ENCODE data around the gene FCGBP.
A peak's percentile ranks its signal among the peaks of the same experiment; 100 is the strongest.
"Not testable (repeated sequence)": the region's sequence is repeated elsewhere in the genome, so short reads cannot be mapped to it uniquely, and the experiment has no call there.

Gene FCGBP

DNA sequence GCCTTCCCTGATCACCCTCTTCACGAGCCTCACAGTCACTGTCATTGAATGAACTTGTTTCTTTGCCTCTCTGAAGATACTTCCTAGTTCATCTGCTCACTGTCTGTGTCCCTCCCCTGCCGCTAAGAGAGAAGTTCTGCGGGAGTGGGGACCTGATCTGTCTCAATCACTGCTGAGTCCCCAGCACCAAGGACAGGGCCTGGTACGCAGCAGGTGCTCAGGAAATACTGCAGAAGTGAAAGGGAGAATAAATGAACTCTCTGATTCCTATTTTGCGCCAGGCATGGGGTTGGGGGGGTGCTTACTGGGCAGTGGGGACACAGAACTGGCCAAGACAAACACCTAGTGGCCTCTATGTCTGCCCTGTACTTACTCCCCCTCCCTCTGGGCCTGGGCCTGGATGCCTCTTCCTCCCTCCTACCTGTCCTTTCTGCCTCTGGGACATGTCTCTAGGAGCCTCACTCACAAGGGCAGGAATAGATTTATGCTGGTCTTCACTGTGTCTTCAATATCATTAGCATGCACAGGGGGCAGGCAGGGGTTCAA is 17.5 kb downstream of the FCGBP start:
- no peak for DNase-seq

DNA sequence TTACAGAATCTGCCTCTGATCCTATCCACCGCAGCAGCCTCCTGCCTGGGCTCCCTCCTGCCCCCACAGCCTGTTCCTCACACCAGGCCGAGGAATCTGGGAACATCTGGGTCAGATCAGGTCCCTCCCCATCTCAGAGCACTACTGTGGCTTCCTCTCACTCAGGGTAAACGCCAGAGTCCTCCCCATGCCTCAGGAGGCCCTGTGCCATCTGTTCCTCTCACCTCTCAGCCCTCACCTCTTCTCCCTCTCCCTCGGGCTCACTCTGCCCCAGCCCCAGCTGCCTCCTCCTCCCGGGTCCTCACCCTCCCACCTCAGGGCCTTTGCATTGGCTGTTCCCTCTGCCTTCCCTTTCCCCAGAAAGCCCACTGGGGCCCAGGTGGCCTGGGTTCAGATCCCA is 18.2 kb downstream of the FCGBP start:
- peak in 1 of 2 experiments; percentile 13 for DNase-seq

DNA sequence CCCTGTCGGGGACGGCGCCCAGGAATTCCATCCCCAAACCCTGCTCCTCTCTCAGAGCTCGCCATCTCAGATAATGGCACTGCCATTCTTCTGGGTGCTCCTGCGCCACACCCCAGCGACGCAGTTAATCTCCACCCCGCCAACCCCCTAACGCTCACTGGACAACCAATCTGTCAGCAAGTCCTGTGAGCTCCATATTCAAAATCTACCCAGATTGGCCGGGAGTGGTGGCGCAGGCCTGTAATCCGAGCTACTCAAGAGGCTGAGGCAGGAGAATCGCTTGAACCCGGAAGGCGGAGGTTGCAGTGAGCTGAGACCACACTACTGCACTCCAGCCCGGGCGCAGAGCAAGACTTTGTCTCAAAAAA is 18.6 kb downstream of the FCGBP start:
- no peak for DNase-seq

DNA sequence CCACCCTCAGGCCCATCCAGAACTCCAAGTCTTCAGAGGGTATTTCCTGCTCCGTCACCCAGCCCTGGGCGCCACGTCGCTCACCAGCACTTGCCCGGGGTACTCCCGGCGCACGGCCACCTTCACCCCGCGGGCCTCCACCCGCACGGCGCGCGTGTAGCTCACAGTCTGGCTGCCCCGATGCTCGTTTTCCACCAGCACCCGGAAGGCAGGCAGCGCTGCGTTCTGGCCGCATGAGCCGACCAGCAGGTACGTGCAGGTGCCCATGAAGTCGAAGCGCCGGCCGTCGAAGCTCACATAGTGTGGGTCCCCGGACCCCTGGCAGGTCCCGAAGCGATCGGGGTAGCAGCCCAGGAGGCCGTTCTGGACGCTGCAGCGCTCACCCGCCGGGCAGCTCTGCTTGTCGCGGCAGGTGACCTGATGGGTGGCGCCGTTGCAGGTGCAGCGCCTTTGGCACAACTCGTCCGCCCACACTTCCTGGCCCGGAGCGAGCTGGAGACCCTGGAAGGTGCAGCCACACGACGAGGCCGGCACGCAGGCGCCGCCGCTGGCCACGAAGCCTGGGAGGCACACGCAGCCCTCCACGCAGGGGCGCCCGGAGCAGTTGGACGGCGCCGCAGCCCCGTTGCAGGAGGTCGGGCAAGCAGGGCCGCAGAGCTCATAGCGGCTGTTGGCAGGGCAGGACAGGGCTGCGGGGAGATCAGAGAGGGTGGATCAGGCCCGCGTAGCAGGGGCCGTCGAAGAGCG is 19.2 kb downstream of the FCGBP start:
- no peak for DNase-seq

DNA sequence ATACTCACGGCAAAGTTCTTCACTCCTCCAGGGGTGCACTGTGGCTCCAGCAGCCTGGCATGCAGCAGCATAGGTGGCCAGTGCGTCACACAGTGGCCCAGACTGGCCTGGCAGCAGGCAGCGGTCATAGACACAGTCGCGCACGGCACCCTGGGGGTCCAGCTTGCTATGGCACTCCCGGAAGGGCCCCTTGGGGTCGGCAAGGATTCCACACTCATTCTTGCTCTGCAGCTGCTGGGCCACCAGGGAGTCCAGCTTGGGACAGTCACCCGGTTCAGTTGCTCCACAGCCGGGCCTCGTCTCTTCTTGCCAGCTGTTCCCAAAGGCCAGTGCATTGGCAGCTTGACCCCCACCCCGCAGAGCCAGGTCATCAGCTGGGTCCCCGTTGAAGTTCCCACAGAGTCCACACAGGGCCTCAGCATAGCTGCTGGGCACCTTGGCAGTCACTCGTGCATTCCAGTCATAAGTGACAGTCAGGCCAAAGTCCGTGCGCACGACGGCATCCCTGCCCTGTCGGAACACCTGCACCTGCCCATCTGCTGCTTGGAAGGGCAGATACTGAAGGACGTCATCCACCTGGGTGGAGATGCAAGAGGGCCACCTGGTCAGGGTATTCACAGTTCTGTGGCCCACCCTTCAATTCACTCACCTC is 20.6 kb downstream of the FCGBP start:
- DNase-seq: no peak

DNA sequence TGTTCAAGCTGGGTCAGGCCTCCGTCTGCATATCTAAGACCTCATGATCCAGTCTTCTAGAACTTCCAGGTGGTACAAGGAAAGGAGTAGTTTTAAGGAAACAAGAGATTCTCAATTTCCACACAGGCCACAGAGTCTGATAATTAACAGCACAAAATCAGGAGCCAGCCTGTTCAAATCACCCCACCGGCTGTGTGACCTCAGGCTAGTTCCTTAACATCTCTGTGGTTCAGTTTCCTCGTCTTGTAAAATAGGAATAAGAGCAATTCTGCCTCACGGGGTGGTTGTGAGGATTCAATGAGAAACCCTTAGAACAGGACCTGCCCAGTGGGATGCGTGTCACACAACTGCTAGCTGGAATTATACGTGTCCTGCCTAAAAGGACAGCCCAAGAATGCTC is 25.6 kb downstream of the FCGBP start:
- DNase-seq: no peak

DNA sequence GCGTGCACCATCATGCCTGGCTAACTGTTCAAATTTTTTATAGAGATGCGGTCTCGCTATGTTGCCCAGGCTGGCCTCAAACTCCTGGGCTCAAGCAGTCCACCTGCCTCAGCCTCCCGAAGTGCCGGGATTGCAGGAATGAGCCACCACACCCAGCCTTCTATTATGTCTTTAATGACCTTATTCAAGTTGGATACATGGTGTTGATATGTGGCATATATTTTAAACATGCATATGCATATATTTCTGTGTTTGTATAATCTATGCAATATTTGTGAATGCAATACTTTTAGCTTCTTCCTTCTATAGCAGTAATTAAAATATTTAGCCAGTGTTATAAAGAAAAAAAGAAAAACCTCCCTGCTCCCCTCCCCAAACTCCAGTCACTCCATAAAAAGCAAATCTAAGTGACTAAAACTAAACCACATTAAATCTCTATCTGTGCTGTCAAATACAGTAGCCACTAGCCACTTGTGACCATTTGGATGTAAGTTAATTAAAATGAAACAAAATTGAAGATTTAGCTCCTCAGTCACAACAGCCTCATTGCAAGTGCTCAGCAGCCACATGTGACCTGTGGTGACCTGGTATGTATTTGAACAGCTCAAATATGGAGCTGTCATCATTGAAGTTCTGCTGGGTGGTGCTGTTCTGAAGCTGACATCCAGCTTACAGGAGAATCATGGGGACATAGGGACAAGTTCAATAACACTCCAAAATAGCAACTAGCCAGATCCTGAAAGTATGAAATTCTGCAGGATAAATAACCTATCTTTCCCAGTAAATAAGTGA is 27.4 kb downstream of the FCGBP start:
- DNase-seq: no peak

DNA sequence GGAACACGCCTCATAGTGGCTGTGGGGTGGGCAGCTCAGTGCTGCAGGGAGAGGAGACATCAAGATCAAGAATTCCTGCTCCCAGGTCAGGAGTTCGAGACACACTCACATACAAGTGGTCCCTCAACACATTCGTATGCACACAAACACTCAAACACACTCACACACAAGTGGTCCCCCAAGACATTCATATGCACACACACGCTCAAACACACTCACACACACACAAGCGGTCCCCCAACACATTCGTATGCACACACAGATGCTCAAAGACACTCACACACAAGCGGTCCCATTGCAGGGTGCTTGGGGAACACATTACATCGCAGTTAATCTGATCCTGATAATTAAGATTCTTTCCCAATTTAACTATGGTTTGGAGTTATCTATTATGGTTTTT is 28.2 kb downstream of the FCGBP start:
- DNase-seq: no peak

DNA sequence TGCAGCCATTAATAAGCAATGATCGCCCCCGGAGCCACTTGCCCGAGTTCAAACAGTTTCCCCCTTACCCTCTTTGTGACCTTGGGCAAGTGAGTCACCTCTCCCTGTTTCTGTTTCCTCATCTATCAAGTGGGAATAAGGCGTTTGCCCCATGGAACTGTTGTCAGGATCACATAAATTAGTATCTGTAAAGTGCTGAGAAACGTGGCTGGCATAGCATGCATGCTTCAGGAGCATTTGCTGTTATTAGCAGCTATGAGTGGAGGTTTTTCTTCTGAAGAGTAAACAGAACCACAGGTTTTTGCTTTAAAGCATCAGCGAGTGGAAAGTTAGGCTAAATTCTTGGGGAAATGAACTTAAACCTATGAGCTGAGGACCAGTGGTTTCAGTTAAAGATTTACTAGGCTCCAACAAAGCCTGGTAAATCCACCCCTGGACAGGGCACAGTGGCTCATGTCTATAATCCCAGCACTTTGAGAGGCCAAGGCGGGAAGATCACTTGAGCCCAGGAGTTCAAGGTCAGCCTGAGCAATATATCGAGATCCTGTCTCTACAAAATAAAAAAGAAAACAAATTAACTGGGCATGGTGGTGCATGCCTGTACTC is 30.8 kb downstream of the FCGBP start:
- not testable (repeated sequence) for DNase-seq

DNA sequence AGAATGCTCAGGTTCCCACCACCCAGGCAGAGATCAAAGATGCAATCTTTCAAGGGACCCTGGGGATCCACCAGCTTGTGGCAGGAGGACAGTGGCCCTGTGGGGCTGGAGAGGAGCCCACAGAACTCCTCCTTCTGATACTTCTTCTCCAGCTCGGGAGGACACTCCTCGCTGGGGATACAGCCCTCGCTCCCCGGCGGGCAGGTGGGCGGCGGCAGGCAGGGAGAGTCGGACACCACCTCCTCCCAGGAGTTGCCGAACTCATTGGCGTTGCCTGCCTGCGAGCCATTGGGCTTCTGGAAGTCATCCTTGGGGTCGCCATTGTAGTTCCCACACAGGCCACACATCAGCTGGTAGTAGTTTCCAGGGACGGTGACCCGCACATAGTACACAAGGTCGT is 32.1 kb downstream of the FCGBP start:
- DNase-seq: not testable (repeated sequence)

DNA sequence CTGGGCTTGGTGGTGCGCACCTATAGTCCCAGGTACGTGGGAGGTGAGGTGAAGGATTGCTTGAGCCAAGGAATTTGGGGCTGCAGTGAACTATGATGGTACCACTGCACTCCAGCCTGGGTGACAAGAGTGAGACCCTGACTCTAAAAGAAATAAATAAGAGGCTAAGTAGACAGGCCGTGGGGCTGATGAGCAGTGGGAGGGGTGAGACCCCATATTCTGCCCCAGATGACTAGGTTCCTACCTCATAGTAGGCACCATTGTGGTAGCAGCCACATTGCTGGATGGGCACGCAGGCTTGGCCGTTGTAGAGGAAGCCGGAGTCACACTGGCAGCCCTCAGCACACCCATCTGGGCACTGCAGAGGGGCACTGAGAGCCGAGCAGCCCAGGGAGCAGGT is 32.8 kb downstream of the FCGBP start:
- DNase-seq: not testable (repeated sequence)

DNA sequence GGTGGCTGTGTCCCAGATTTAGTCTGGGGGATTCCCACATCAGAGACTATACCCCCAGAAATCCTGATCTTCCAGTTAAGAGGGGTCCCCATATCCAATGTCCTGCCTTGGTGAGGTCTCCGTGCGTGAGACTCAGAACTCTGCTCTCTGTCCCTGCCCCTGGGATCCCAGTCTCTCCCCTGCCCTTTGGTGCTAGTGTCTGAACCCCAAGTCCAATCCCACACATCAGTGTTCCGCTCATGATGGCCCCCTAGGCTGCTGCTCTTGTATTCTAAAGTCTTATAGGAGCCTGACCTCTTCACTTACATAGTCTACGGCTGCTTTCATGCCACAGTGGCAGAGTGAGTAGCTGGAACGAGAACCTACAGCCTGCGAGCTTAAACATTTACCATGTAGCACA is 35.6 kb downstream of the FCGBP start:
- not testable (repeated sequence) for DNase-seq

DNA sequence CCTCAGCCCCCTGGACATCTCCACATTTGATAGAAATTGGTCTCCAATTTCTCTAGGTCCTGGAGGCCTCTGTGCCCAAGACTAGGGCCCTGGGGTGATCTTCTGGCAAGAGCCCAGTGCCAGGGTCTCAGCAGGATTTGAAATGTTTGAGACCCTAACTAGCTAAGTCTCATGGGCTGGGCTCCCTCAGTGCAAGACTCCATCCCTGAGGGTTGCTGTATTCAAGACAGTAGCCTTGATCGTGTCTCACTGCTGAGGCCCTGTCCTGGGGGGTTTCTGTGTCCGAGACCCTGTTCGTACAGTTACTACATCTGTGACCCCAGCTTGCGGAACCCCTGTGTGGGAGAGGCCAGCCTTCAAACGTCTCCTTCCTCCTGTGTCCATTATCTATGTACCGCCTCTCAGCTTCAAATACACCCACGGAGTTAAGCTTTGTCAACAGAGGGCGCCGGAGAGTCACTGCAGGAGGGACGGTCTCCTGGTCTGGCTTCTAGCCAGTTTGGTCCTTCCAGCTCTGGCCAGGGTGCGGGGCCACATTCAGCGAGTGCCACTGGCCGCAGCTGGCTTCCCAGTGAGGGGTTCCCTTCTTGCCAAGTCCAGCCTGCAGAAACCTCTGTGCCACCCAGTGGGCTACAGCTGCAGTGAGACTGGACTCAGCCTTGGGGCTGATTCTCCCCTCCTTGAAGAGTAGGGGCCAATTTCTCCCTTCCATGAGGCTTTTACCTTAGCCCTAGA is 36.8 kb downstream of the FCGBP start:
- peak in 1 of 2 experiments; percentile 19 for DNase-seq

DNA sequence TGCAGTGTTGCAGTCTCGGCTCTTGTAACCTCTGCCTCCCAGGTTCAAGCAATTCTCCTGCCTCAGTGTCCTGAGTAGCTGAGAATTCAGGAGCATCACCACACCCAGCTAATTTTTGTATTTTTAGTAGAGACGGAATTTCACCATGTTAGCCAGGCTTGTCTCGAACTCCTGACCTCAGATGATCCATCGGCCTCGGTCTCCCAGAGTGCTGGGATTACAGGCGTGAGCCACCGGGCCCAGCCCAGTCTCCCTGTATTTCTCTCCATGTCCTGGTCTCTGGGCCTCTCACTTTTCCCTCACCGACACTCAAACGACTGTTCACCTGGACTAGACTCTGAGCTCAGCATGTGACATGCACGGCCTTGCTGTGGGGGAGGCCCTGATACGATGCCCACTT is 39.3 kb downstream of the FCGBP start:
- not testable (repeated sequence) for DNase-seq

DNA sequence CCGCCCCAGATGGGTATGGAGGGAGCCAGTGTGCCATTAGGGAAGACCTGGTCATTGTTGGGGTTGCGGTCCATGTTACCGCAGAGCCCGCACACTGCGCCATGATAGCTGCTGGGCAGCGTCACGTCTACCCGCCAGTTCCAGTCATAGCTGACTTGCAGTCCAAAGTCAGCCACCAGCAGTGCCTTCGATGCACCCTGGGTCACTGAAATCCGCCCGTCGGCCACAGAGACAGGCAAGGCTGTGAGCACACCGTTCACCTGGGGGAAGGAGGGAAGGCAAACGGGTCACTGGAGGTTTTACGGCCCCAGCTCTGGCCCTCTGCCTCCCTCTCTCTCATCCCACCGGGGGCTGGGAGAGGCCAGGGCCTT is 40.2 kb downstream of the FCGBP start:
- not testable (repeated sequence) for DNase-seq

DNA sequence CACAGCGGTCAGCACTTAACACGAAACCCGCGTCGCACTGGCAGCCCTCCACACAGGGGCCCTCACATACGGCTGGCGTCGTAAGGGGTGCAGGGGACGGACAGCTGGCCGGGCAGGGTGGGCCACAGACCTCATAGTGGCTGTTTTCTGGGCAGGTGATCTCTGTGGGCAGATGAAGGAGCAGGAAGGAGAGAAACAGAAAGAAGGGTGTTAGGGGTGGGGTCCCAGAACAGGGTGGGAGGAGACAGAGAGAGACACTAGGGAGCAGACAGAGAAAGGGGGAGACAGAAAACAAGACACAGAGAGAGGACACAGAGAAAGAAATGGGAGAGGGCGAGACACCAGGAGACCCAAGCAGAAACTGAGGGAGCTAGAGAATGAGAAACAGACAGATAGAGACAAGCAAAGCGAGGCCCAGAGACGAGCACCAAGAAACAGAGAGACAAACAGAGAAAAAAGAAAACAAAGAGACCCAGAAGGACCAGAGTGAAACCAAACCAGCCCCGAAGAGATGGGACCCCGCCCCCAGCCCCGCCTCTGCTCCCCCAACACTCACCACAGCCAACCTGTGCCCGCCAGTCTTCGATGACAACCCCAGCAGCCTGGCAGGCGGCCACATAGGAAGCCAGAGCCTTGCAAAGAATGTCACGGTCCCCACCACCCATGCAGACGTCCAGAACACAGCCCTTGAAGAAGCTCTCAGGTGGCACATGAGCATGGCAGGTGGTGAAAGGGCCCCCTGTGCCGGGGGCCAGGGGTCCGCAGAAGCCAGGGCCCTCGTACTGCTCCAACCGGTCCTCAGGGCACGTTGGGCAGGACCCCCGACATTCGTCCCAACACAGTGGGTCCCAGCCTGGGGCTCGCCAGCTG is 40.8 kb downstream of the FCGBP start:
- not testable (repeated sequence) for DNase-seq

DNA sequence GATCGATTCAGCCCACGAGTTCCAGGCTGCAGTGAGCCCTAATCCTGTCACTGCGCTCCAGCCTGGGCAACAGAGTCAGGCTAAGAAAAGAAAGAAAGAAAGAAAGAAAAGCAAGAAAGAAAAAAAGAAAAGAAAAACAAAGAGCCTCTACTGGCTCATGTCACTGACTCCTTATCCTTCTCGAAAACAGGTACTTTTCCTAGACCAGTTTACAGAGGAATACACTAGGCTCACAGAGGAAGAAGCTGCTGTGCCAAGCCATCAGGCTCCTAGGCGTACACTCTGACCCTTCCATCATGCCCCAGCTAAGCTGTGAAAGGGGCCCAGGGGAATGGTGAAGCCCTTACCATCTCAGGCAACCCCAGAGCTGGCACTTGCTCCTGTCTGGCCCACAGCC is 41.9 kb downstream of the FCGBP start:
- DNase-seq: not testable (repeated sequence)

DNA sequence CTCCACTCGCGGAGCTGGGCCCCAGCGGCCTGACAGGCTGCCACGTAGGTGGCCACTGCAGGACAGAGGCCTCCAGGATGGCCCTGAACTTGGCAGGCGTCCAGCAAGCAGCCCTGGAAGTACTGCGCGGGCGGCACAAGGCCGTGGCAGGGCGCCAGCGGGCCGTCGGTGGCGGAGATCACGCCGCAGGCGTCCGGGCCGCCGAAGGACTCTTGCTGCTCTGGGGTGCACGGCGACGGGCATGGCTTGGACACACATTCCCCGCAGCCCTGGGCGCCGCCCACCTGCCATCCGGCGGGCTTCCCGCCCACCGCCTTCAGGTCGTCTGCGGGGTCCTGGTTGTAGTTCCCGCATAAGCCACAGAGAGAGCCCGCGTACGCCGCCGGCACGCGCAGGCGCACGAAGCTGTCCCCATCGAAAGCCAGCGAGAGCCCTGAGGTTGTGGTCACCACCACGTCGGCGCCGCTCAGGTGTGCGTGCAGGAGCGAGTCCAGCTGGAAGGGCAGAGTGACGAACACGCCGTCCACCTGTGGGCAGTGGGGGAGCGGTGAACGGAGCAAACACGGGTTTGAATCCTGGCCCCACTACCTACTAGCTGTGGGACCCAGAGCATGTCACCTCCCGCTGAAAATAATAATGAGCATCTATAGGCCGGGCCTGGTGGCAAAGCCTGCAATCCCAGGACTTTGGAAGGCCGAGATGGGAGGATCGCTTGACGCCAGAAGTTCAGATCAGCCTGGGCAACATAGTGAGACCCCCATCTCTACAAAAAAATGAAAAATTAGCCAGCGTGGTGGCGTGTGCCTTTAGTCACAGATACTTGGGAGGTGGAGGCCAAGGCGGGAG is 42.6 kb downstream of the FCGBP start:
- DNase-seq: peak in 1 of 2 experiments; percentile 51

DNA sequence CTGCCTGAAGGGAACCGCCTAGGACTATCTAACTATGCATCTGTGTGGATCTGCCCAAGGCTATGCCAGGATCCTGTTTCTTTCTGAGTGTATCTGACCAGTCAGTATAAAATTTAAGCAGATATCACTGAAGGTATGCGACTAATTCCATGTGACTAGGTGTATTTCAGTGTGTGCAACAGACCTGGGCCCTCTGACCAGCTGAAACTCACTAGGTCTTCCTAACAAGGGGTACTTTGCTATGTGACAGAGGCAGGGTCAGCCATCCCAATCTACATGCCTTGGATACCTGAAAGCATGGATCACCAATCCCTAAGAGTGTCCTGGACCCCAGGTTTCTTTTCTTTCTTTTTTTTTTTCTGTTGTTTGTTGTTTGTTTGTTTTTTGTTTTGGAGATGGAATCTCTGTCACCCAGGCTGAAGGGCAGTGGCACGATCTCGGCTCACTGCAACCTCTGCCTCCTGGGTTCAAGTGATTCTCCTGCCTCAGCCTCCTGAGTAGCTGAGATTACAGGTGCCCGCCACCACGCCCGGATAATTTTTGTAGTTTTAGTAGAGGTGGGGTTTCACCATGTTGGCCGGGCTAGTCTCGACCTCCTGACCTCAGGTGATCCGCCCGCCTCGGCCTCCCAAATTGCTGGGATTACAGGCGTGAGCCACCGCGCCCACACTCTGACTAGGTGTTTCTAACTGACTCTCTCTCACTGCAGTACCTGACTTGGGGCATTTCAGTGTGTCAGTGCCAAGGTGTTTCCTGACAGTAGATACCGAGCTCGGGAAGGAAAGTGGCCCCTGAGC is 43.5 kb downstream of the FCGBP start:
- no peak for DNase-seq

Data from NCI-H524 (cell line).